Lower leg skin (tissue), 4 donors: ENCODE data around the gene MAGEF1. TPM values are rescaled to one million over a fixed set of nuclear protein-coding genes. Genes with fewer than 3 reads are reported as not detected.

Source experiments
- DNase-seq, 2 donors: peaks; one replicate each; pipeline ENCODE4 v3.0.0-alpha.2; 2019; ENCODE audit warnings: low spot score in 2 of 2
- H3K4me3 ChIP-seq: fragments of 200-600 bp; sonication (generic); 2 replicates; pipeline ENCODE4 v1.5.1; 2017; ENCODE audit warnings: mild to moderate bottlenecking, low read depth; ENCODE audit not compliant: poor library complexity, severe bottlenecking
- POLR2A ChIP-seq, 2 donors: fragments of 450-650 bp; IDR thresholded peaks; one replicate each; pipeline ENCODE4 v1.6.1; 2016 to 2017; ENCODE audit warnings: antibody characterized with exemption in 2 of 2, mild to moderate bottlenecking in 1 of 2, moderate library complexity in 1 of 2
- WGBS, 2 donors: methylation state at CpG; one replicate each; pipeline ENCODE4 v1.1.5; 2018; 5-methylcytosine and 5-hydroxymethylcytosine counted together
- intact Hi-C: fragments of 100-400 bp; cut with DNase I; formaldehyde crosslinking; loops from one replicate; pipeline ENCODE4 v1.15.0; 2023; ENCODE audit warnings: low total_unique reads
- total RNA-seq, 4 donors: library from RNA; depleted of rRNA; stranded (reverse); fragments of >200 nt; gene quantifications; one replicate each; pipeline ENCODE4 v1.1.0, GENCODE V29; 2016
- TF ChIP-seq, protein P1 (sequence below), 3 donors: fragments of 450-650 bp; IDR thresholded peaks; one replicate each; pipeline ENCODE4 v1.5.1; 2016; ENCODE audit warnings: antibody characterized with exemption in 3 of 3, mild to moderate bottlenecking in 3 of 3, moderate library complexity in 2 of 3

Gene MAGEF1
- 10 to 100 TPM; 32.5 to 44.3 (median 42.8) TPM for total RNA-seq

DNA sequence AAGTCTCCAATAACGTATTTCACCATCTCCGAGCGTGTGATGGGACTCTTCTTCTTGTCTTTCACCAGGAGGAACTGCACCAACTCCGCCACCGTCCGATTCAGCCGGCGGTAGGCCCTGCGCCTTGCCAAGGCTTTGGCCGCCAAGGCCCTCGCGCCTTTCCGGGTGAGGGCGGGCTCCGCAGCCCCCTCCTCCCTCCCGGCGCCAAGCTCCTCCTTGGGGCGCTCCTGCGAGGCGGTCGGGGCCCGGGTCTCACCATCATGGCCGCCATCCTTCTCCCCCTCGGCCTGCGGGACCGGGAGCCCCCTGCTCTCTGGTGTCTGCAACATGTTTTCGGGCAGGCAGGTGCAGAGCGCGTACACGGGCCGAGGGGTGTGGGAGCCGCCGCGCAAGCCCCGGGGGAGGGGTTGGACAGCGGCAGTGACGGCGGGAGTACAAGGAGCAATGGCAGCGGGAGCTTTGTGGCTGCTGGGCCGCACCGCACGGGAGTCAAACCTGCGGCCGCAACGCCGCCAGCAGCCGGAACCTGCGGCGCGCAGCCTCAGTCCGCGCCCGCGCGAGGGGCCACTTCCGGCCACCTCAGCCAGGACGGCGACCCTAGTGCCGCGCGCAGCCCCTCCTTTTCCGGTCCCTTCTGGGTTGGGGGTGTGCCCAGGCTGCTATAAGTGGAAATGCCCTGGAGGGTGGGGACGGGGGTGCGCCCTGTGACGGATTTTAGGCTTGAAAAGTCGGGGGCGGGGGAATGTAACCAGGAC is at the start of gene MAGEF1:
TSS of gene MAGEF1 (minus strand) at position 572 of the 755 bp plus-strand sequence. CDS start at position 329, 243 bp downstream.
- intact Hi-C loops = no loop called here
- WGBS, 2 donors = 0 to 1% methylated on average over 28 to 41 of the region's 67 CpGs
- TF ChIP-seq, protein P1, sequence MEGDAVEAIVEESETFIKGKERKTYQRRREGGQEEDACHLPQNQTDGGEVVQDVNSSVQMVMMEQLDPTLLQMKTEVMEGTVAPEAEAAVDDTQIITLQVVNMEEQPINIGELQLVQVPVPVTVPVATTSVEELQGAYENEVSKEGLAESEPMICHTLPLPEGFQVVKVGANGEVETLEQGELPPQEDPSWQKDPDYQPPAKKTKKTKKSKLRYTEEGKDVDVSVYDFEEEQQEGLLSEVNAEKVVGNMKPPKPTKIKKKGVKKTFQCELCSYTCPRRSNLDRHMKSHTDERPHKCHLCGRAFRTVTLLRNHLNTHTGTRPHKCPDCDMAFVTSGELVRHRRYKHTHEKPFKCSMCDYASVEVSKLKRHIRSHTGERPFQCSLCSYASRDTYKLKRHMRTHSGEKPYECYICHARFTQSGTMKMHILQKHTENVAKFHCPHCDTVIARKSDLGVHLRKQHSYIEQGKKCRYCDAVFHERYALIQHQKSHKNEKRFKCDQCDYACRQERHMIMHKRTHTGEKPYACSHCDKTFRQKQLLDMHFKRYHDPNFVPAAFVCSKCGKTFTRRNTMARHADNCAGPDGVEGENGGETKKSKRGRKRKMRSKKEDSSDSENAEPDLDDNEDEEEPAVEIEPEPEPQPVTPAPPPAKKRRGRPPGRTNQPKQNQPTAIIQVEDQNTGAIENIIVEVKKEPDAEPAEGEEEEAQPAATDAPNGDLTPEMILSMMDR (IDR thresholded peaks at IDR 0.05) = no peak
- TF ChIP-seq POLR2A (IDR thresholded peaks at IDR 0.05) = no peak
- peak within 1 kb of the TSS; percentile 84 for H3K4me3 ChIP-seq
- DNase-seq = peak; percentile 50 to 94

DNA sequence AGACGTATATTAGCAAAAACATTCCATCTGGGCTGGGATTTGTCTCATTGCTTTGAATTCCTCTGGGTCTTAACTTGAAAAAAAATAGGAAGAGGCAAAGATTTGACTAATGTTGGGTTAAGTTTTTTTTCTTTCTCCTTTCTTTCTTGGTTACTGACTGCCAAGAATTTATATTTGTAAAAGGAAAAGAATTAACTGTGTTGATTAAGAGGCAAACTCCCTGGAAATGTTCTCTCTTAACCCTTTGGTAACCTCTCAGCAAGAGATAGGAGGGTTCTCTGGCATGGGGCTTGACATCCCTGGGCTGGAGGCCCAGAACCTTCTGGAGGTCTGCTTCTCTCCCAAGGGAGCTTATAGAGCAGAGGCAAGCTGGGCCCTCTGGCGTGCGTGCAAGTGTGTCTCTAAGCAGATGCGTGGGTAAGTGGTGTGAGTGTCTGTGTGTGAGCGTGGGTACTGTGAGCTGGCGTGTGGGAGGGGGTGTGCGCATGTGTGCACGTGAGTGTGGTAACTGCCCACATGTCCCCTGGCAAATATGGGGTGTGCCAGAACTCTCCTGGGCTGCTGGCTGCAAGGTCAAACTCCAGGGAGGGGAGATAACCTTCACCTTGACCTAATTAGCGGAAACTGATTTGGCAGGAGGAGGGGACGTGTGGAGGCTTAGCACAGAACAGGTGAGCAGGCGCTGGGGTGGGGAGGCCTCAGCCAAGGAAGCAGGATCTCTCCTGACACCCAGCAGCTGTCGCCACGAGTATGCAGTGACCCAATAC is 49.4 kb upstream of the MAGEF1 start:
- WGBS, 2 donors = 39 to 43% methylated on average over 12 to 13 of the region's 13 CpGs
- intact Hi-C loops = no loop called here
- no peak for DNase-seq
- TF ChIP-seq POLR2A (IDR thresholded peaks at IDR 0.05) = no peak
- TF ChIP-seq, protein P1 (IDR thresholded peaks at IDR 0.05) = no peak
- no peak overlapping the region for H3K4me3 ChIP-seq

DNA sequence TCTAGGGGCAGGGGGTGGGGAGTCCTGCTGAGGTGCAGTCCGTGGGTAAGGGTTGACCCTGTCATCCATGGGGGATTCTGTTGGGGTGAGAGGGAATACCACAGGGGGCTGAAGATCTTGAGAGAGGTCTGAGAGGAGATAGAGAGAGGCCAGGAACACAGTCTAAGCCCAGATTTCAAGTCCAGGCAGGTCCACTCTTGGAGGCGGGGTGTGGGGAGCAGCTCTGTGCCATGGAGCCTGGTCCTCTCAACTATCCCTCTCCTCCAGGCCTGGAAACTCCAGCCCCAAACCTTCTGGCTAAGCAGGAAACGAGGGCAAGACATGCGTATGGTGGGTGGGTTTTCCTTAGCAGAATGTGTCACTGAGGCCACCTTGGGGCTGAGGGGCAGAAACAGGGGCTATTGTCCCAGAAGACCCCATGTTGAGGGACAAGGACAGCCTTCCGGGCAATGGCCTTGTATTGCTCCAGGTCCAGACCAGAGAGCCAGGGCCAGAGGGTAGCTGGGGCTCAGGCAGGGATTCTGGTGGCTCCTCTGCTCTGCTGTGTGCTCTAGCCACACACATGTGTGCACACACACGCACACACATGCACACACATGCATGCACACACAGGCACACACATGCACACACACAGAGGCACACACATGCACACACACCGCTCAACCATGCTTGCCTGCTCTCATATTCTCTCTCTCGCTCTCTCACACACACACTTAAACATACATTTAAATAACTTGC is 48.6 kb upstream of the MAGEF1 start:
- H3K4me3 ChIP-seq = no peak overlapping the region
- whole genome bisulfite sequencing, 2 donors = 73 to 79% methylated on average over 8 of the region's 8 CpGs
- intact Hi-C loops = no loop called here
- TF ChIP-seq POLR2A (IDR thresholded peaks at IDR 0.05) = no peak
- TF ChIP-seq, protein P1 (IDR thresholded peaks at IDR 0.05) = no peak
- DNase-seq = no peak

- 76 to 81% methylated on average over 14 of the region's 14 CpGs for WGBS, 2 donors
- no peak overlapping the region for H3K4me3 ChIP-seq
- no peak for DNase-seq
- TF ChIP-seq, protein P1 (IDR thresholded peaks at IDR 0.05) = no peak
- TF ChIP-seq POLR2A (IDR thresholded peaks at IDR 0.05) = no peak
- intact Hi-C loops = no loop called here
These were observed 47.9 kb upstream of the MAGEF1 start for GRCh38 chr3:184759666-184760200.

GRCh38 chr3:184758056-184758455 is 46.2 kb upstream of the MAGEF1 start:
- TF ChIP-seq, protein P1 (IDR thresholded peaks at IDR 0.05) = no peak
- no peak for TF ChIP-seq POLR2A (IDR thresholded peaks at IDR 0.05)
- WGBS, 2 donors = 96 to 100% methylated on average over 7 to 10 of the region's 11 CpGs
- H3K4me3 ChIP-seq = no peak overlapping the region
- intact Hi-C loops = no loop called here
- DNase-seq = no peak
